Esophagus squamous epithelium (tissue), 5 donors: ENCODE measurements around the gene SPTBN5. TPM values are rescaled to one million over a fixed set of nuclear protein-coding genes. Genes with fewer than 3 reads are reported as not detected.

ENCODE experiments used
- DNase-seq: peaks from one replicate; lab custom pipeline; 2025; lab: John Stamatoyannopoulos, UW
- H3K27ac ChIP-seq, 4 donors: fragments of 200-600 bp; sonication (generic); one replicate each; pipeline ENCODE4 v1.5.1; 2016 to 2019; ENCODE audit warnings: mild to moderate bottlenecking in 1 of 4
- H3K27me3 ChIP-seq, 4 donors: fragments of 200-600 bp; sonication (generic); 1 replicate in 3 of 4; 2 replicates in 1 of 4; pipeline versions ENCODE4 v1.5.1 to v1.6.0; 2017 to 2021; ENCODE audit warnings: antibody characterized with exemption in 1 of 4
- H3K36me3 ChIP-seq, 3 donors: fragments of 200-600 bp; sonication (generic); one replicate each; pipeline ENCODE4 v1.5.1; 2016 to 2019
- H3K4me1 ChIP-seq, 3 donors: fragments of 200-600 bp; sonication (generic); one replicate each; pipeline ENCODE4 v1.5.1; 2017 to 2019
- H3K4me3 ChIP-seq, 4 donors: fragments of 200-600 bp; sonication (generic); 1 replicate in 3 of 4; 2 replicates in 1 of 4; pipeline ENCODE4 v1.5.1; 2016 to 2019; ENCODE audit warnings: mild to moderate bottlenecking in 2 of 4, moderate library complexity in 1 of 4
- H3K9me3 ChIP-seq, 3 donors: fragments of 200-600 bp; sonication (generic); one replicate each; pipeline ENCODE4 v1.5.1; 2016 to 2019
- CTCF ChIP-seq, 6 experiments: fragments of 450-650 bp in 4 of 6; fragments of 200-600 bp in 2 of 6; sonication (generic) in 2 of 6; IDR thresholded peaks; one replicate each; pipeline ENCODE4 v1.5.1; 2016 to 2019; ENCODE audit warnings: antibody characterized with exemption in 6 of 6, mild to moderate bottlenecking in 4 of 6, moderate library complexity in 4 of 6
- POLR2A ChIP-seq, 4 donors: fragments of 450-650 bp; IDR thresholded peaks; one replicate each; pipeline ENCODE4 v1.6.1; 2017; ENCODE audit warnings: antibody characterized with exemption in 4 of 4, mild to moderate bottlenecking in 4 of 4, moderate library complexity in 3 of 4
- WGBS, 2 donors: methylation state at CpG; one replicate each; pipeline ENCODE4 v1.1.5; 2018; 5-methylcytosine and 5-hydroxymethylcytosine counted together
- intact Hi-C: fragments of 100-400 bp; cut with DNase I; formaldehyde crosslinking; loops from one replicate; pipeline ENCODE4 v1.15.0; 2022
- total RNA-seq, 4 donors: library from RNA; depleted of rRNA; stranded (reverse); fragments of >200 nt; gene quantifications; one replicate each; pipeline ENCODE4 v1.1.0, GENCODE V29; 2016
- donor health status: DM: yes; HTN: yes; CAD: no.

SPTBN5 gene
- total RNA-seq, 4 donors from 2014 or later = 1.9 to 4.4 (median 3.4) TPM

GRCh38 chr15:41905036-41905793 lies 11.4 kb upstream of the SPTBN5 start:
- intact Hi-C loops = loop anchor here (5.0 kb wide), 1 partner anchor 128 kb away; no protein-coding TSS in a partner anchor
- no peaks in the 10 kb centered on the region for H3K9me3 ChIP-seq
- H3K27me3 ChIP-seq = no peaks in the 10 kb centered on the region
- no peak overlapping the region for H3K27ac ChIP-seq
- WGBS, 2 donors = 82 to 89% methylated on average over 8 to 11 of the region's 14 CpGs
- TF ChIP-seq POLR2A (IDR thresholded peaks at IDR 0.05) (no peak), CTCF (IDR thresholded peaks at IDR 0.05) (no peak)
- H3K4me1 ChIP-seq = peaks cover 0 to 14% (median 0%) of the 10 kb centered on the region in 3 donors
- peaks cover 21 to 86% (median 26%) of the 10 kb centered on the region in 3 donors for H3K36me3 ChIP-seq
- H3K4me3 ChIP-seq = no peak overlapping the region
- no peak for DNase-seq

GRCh38 chr15:41904541-41905005 lies 10.7 kb upstream of the SPTBN5 start:
- Histone ChIP-seq H3K27me3 (no peaks in the 10 kb centered on the region), H3K9me3 (no peaks in the 10 kb centered on the region), H3K4me1 (peaks cover 0 to 14% (median 0%) of the 10 kb centered on the region in 3 donors), H3K36me3 (peaks cover 24 to 86% (median 26%) of the 10 kb centered on the region in 3 donors), H3K27ac (peak overlapping the region in 1 of 4 donors; percentile 14), H3K4me3 (no peak overlapping the region)
- no peak for TF ChIP-seq POLR2A (IDR thresholded peaks at IDR 0.05)
- TF ChIP-seq CTCF (IDR thresholded peaks at IDR 0.05) = peak; percentile 57 to 80 (median 75)
- intact Hi-C loops = loop anchor here (5.0 kb wide), 1 partner anchor 127 kb away; no protein-coding TSS in a partner anchor
- DNase-seq = no peak
- WGBS, 2 donors = 0 to 13% methylated on average over 1 of the region's 6 CpGs

GRCh38 chr15:41903782-41904181 lies 9.9 kb upstream of the SPTBN5 start:
- H3K4me3 ChIP-seq = no peak overlapping the region
- H3K4me1 ChIP-seq = peaks cover 0 to 14% (median 0%) of the 10 kb centered on the region in 3 donors
- TF ChIP-seq POLR2A (IDR thresholded peaks at IDR 0.05) = no peak
- TF ChIP-seq CTCF (IDR thresholded peaks at IDR 0.05) = no peak
- no peaks in the 10 kb centered on the region for H3K27me3 ChIP-seq
- intact Hi-C loops = no loop called here
- no peak overlapping the region for H3K27ac ChIP-seq
- peaks cover 20 to 86% (median 21%) of the 10 kb centered on the region in 3 donors for H3K36me3 ChIP-seq
- DNase-seq = no peak
- H3K9me3 ChIP-seq = no peaks in the 10 kb centered on the region
- 93 to 100% methylated on average over 1 to 11 of the region's 13 CpGs for WGBS, 2 donors

GRCh38 chr15:41901431-41901830 lies 7.6 kb upstream of the SPTBN5 start:
- no peak for TF ChIP-seq POLR2A (IDR thresholded peaks at IDR 0.05)
- TF ChIP-seq CTCF (IDR thresholded peaks at IDR 0.05) = no peak
- no peak overlapping the region for H3K4me3 ChIP-seq
- H3K9me3 ChIP-seq = no peaks in the 10 kb centered on the region
- DNase-seq = no peak
- WGBS, 2 donors = 85 to 91% methylated on average over 4 to 5 of the region's 5 CpGs
- H3K27ac ChIP-seq = no peak overlapping the region
- no peaks in the 10 kb centered on the region for H3K27me3 ChIP-seq
- peaks cover 0 to 11% (median 0%) of the 10 kb centered on the region in 3 donors for H3K4me1 ChIP-seq
- H3K36me3 ChIP-seq = peaks cover 10 to 75% (median 15%) of the 10 kb centered on the region in 3 donors
- intact Hi-C loops = no loop called here
